T-cell (primary cell): ENCODE measurements around the gene MRPL54. TPM values are rescaled to one million over a fixed set of nuclear protein-coding genes. Genes with fewer than 3 reads are reported as not detected.

Experiments used
- ATAC-seq, 4 experiments: fragments of 200-7000 bp in 3 of 4; fragments of 150-1000 bp in 1 of 4; cut with Tn5 transposase; replicated peaks in 1 of 4; 1 replicate in 3 of 4; 2 replicates in 1 of 4; pipeline ENCODE4 v1.10.0; 2021; ENCODE audit warnings: moderate library complexity in 3 of 4, mild to moderate bottlenecking in 2 of 4, moderate number of reproducible peaks in 1 of 4
- CTCF ChIA-PET, 2 donors: fragments of 300-600 bp; sonication (Branson Sonifier 250); formaldehyde crosslinking; loops; one replicate each; lab custom pipeline; 2022; ENCODE audit warnings: antibody characterized with exemption in 2 of 2; lab: Charles Lee
- POLR2A ChIA-PET, 2 donors: fragments of 300-600 bp; sonication (Branson Sonifier 250); formaldehyde crosslinking; loops; one replicate each; lab custom pipeline; 2022; ENCODE audit warnings: antibody characterized with exemption in 2 of 2; lab: Charles Lee
- DNase-seq, 35 experiments: peaks; one replicate each; pipeline versions ENCODE4 v3.0.0 to v3.0.0-alpha.2; 2013 to 2023
- H3K27ac ChIP-seq: one replicate; pipeline ENCODE4 v1.5.1; 2013; ENCODE audit warnings: low read length
- H3K27me3 ChIP-seq, 2 experiments: replicated peaks in 1 of 2; 1 replicate in 1 of 2; 2 replicates in 1 of 2; pipeline versions ENCODE4 v1.6.1 to v1.7.0; 2013; ENCODE audit warnings: low read length in 1 of 2, mixed read lengths in 1 of 2; ENCODE audit not compliant: control insufficient read depth in 2 of 2, insufficient read depth in 2 of 2; ENCODE audit errors: extremely low read depth in 1 of 2
- H3K36me3 ChIP-seq, 2 donors: 1 replicate in 1 of 2; 2 replicates in 1 of 2; pipeline versions ENCODE4 v1.6.1 to v1.7.0; 2013; ENCODE audit warnings: low read length in 1 of 2; ENCODE audit not compliant: control insufficient read depth in 2 of 2, insufficient read depth in 1 of 2; ENCODE audit errors: extremely low read depth in 1 of 2
- H3K4me1 ChIP-seq, 2 experiments: 1 replicate in 1 of 2; 2 replicates in 1 of 2; pipeline versions ENCODE4 v1.6.1 to v1.7.0; 2013; ENCODE audit warnings: low read length in 2 of 2, mixed read lengths in 1 of 2; ENCODE audit not compliant: insufficient read depth in 2 of 2, control insufficient read depth in 1 of 2; ENCODE audit errors: extremely low read depth in 1 of 2
- H3K4me3 ChIP-seq, 2 donors: 1 replicate in 1 of 2; 2 replicates in 1 of 2; pipeline versions ENCODE4 v1.5.1 to v1.7.0; 2013; ENCODE audit warnings: mild to moderate bottlenecking in 2 of 2, low read length in 1 of 2, moderate library complexity in 1 of 2; ENCODE audit not compliant: control insufficient read depth in 1 of 2; ENCODE audit errors: extremely low read depth in 1 of 2
- H3K9me3 ChIP-seq: 2 replicates; pipeline ENCODE4 v1.7.0; 2013
- H3K27ac Mint-ChIP-seq, 2 donors: one replicate each; pipeline ENCODE4 v1.8.0; 2020 to 2021; ENCODE audit warnings: mild to moderate bottlenecking in 2 of 2, mixed read lengths in 2 of 2
- H3K27me3 Mint-ChIP-seq, 2 donors: one replicate each; pipeline ENCODE4 v1.8.0; 2021 to 2022; ENCODE audit warnings: mixed read lengths in 2 of 2
- H3K36me3 Mint-ChIP-seq: one replicate; pipeline ENCODE4 v1.8.0; 2021; ENCODE audit warnings: mixed read lengths
- H3K4me1 Mint-ChIP-seq, 3 donors: one replicate each; pipeline ENCODE4 v1.8.0; 2020 to 2022; ENCODE audit warnings: mixed read lengths in 3 of 3, mild to moderate bottlenecking in 1 of 3
- H3K4me3 Mint-ChIP-seq, 3 donors: one replicate each; pipeline ENCODE4 v1.8.0; 2020 to 2022; ENCODE audit warnings: mild to moderate bottlenecking in 3 of 3, mixed read lengths in 3 of 3, moderate library complexity in 3 of 3
- H3K9me3 Mint-ChIP-seq, 3 donors: one replicate each; pipeline ENCODE4 v1.8.0; 2020 to 2022; ENCODE audit warnings: mixed read lengths in 3 of 3
- WGBS: methylation state at CpG from one replicate; pipeline ENCODE4 v1.1.5; 2013; ENCODE audit warnings: missing lambda C conversion rate; ENCODE audit not compliant: insufficient coverage; 5-methylcytosine and 5-hydroxymethylcytosine counted together
- total RNA-seq, 35 experiments: library from RNA in 6 of 35; stranded (reverse) in 6 of 35; fragments of 120-200 nt in 1 of 35; gene quantifications; one replicate each; pipeline versions ENCODE4 v1.2.1 to v1.2.4 and lab custom pipeline; 2013 to 2026

The MRPL54 gene
- total RNA-seq, 5 donors from 2014 or later (not counting 1 experiment from before 2014, with no cell fraction given), result 46.9 to 77.8 (median 52.2) TPM

DNA sequence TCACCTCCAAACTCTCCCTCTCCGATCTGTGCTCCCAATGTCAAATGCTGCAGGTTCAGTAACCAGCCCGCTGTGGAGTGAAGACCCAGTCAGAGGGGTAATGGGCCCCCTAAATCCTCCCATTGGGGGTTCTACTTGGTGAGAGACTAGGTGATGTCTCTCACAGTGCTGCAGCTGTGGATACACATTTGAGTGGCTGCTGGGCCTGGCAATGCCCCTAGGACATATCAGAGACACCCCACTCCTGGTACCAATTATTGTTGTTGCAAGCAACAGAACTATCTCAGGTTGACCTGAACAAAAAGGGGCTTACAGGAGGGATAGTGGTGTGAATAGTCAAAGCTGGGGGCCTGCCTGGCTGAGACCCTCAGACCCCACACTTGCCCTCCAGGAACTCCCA lies 19.1 kb downstream of the MRPL54 start:
- ChIA-PET CTCF (no interaction called here), POLR2A (interaction anchor here in 1 of 2 donors (0.6 kb wide), 1 partner anchor 1755 kb away, joined by 4 read pairs; no protein-coding TSS in a partner anchor)
- WGBS, result no CpG with 5 or more reads among the region's 2 CpGs
- H3K4me3 ChIP-seq, result no peak overlapping the region
- no peak overlapping the region for H3K27ac ChIP-seq
- Mint-ChIP-seq H3K27ac (no peak overlapping the region), H3K9me3 (peaks cover 6 to 17% (median 16%) of the 10 kb centered on the region in 3 donors), H3K27me3 (no peaks in the 10 kb centered on the region), H3K36me3 (peaks cover 17% of the 10 kb centered on the region), H3K4me1 (peaks cover 6 to 23% (median 15%) of the 10 kb centered on the region in 3 donors), H3K4me3 (no peak overlapping the region)
- DNase-seq (no peak), ATAC-seq (no peak)
- peaks cover 8 to 16% of the 10 kb centered on the region in 2 donors for H3K36me3 ChIP-seq
- peaks cover 3 to 27% of the 10 kb centered on the region in 2 experiments for H3K4me1 ChIP-seq
- H3K9me3 ChIP-seq, result peaks cover 3% of the 10 kb centered on the region
- H3K27me3 ChIP-seq, result peaks cover 0 to 6% of the 10 kb centered on the region in 2 experiments

DNA sequence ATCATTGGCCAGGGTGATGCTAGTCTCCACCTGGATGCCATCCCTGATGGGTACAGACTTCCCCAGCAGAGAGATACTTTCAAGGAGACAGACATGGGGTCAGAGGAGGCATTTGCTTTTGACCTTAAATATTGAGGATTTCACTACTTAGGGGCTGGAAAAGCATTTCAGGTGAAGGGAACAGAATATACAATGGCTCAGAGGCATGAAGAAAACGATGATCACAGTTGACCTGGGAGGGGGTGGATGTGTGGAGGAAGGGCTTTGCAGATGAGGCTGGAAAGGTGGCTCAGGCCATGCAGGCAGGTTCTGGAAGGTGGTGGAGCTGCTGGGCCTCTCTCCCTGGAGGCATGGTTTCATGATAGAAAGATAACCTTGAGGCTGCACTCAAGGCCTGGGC lies 19.8 kb downstream of the MRPL54 start:
- H3K9me3 Mint-ChIP-seq, result peaks cover 6 to 17% (median 16%) of the 10 kb centered on the region in 3 donors
- Histone ChIP-seq H3K4me3 (no peak overlapping the region), H3K9me3 (peaks cover 3% of the 10 kb centered on the region), H3K27me3 (peaks cover 0 to 6% of the 10 kb centered on the region in 2 experiments), H3K4me1 (peaks cover 6 to 32% of the 10 kb centered on the region in 2 experiments), H3K27ac (no peak overlapping the region), H3K36me3 (peaks cover 8 to 16% of the 10 kb centered on the region in 2 donors)
- H3K4me3 Mint-ChIP-seq, result peak overlapping the region in 1 of 3 donors; percentile 32
- DNase-seq (no peak), ATAC-seq (no peak)
- peaks cover 17% of the 10 kb centered on the region for H3K36me3 Mint-ChIP-seq
- no peaks in the 10 kb centered on the region for H3K27me3 Mint-ChIP-seq
- ChIA-PET CTCF (no interaction called here), POLR2A (interaction anchor here in 1 of 2 donors (0.6 kb wide), 1 partner anchor 1754 kb away, joined by 4 read pairs; no protein-coding TSS in a partner anchor)
- WGBS, result 94% methylated on average over 1 of the region's 1 CpG
- H3K4me1 Mint-ChIP-seq, result peaks cover 6 to 28% (median 17%) of the 10 kb centered on the region in 3 donors
- H3K27ac Mint-ChIP-seq, result peak overlapping the region; percentile 23 to 48

DNA sequence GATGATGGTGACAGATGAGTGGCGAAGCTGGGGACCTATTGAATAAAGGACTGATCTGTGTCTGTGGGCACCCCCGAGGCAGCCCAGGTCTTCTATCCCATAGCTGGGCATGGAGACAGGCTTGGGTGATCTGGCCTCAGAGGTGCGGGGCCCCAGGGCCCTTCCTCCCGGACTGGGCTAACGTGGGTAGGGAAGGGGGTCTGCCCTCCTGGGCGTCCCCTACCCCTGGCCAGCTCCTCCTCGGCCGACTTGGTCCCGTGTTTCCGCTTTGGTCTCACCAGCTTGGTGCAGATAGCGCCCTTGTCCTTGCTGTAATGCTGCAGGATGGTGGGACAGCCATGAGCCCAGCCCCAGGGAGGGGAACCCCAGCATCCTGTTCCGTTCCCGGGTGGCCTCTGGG lies 20.4 kb downstream of the MRPL54 start:
- CTCF ChIA-PET, result interaction anchor here in 1 of 2 donors (1.1 kb wide), 1 partner anchor 39 kb away, joined by 3 read pairs; no protein-coding TSS in a partner anchor
- H3K36me3 Mint-ChIP-seq, result peaks cover 17% of the 10 kb centered on the region
- Histone ChIP-seq H3K4me1 (peaks cover 6 to 32% of the 10 kb centered on the region in 2 experiments), H3K27me3 (peaks cover 0 to 6% of the 10 kb centered on the region in 2 experiments), H3K9me3 (peaks cover 3% of the 10 kb centered on the region), H3K4me3 (no peak overlapping the region), H3K27ac (no peak overlapping the region), H3K36me3 (peaks cover 8 to 16% of the 10 kb centered on the region in 2 donors)
- H3K4me3 Mint-ChIP-seq, result no peak overlapping the region
- DNase-seq (no peak), ATAC-seq (no peak)
- no peak overlapping the region for H3K27ac Mint-ChIP-seq
- 85% methylated on average over 8 of the region's 13 CpGs for WGBS
- POLR2A ChIA-PET, result no interaction called here
- peaks cover 6 to 30% (median 17%) of the 10 kb centered on the region in 3 donors for H3K4me1 Mint-ChIP-seq
- H3K9me3 Mint-ChIP-seq, result peaks cover 6 to 17% (median 16%) of the 10 kb centered on the region in 3 donors
- H3K27me3 Mint-ChIP-seq, result no peaks in the 10 kb centered on the region

DNA sequence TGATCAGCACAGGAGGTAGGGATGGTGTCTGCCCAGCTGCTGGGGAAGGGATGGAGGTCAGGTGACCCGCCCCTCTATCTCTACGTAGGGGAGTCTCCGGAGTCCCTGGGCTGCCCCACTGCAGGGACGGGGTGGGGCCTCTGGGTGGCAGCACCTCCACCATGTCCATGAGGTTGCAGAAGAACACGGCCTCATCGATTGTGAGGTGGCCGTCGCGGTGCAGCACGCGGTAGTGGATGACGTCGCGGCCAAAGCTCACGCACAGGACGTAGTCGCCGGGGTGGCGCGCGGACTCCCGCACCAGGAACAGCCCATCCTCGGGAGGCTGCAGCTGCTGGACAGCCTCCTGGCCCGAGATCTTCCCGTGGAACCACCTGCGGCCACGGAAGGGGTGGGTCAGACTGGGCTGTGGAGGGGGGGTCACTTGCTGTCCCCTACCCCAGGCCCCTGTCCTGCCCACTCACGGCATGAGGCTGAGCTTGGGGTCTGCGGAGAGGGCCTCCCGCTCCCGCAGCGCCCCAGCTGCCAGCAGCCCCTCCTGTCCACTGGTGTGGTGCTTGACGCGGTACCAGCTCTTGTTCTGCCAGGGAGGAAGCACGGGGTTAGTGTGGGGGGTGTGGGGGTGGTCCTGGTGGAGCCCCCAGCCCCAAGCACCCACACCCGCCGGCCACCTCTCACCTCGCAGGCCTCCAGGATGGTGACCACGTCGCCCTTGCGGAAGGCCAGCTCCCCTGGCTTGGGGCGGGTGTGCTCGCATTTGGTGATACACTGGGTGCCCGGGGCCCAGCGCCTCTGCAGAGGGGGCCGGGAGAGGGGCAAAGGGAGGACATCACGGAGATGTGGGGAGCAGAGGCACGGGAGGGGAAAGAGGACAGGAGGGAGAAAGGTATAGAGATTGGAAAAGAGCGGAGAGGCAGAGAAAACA lies 21.4 kb downstream of the MRPL54 start:
- ATAC-seq, result peak in 1 of 4 experiments; percentile 55
- peaks cover 8 to 16% of the 10 kb centered on the region in 2 donors for H3K36me3 ChIP-seq
- Mint-ChIP-seq H3K9me3 (peaks cover 6 to 17% (median 16%) of the 10 kb centered on the region in 3 donors), H3K4me3 (peak overlapping the region; percentile 63 to 80 (median 79)), H3K27ac (peak overlapping the region in 1 of 2 donors; percentile 28), H3K36me3 (peaks cover 17% of the 10 kb centered on the region), H3K27me3 (no peaks in the 10 kb centered on the region), H3K4me1 (peaks cover 6 to 31% (median 18%) of the 10 kb centered on the region in 3 donors)
- H3K4me1 ChIP-seq, result peaks cover 6 to 40% of the 10 kb centered on the region in 2 experiments
- peaks cover 0 to 6% of the 10 kb centered on the region in 2 experiments for H3K27me3 ChIP-seq
- DNase-seq, result peak in 25 of 35 experiments; percentile 21 to 62 (median 44)
- H3K9me3 ChIP-seq, result peaks cover 3% of the 10 kb centered on the region
- WGBS, result 90% methylated on average over 28 of the region's 49 CpGs
- ChIA-PET POLR2A (no interaction called here), CTCF (interaction anchor here in 1 of 2 donors (1.1 kb wide), 1 partner anchor 38 kb away, joined by 3 read pairs; no protein-coding TSS in a partner anchor)
- H3K4me3 ChIP-seq, result no peak overlapping the region
- no peak overlapping the region for H3K27ac ChIP-seq

DNA sequence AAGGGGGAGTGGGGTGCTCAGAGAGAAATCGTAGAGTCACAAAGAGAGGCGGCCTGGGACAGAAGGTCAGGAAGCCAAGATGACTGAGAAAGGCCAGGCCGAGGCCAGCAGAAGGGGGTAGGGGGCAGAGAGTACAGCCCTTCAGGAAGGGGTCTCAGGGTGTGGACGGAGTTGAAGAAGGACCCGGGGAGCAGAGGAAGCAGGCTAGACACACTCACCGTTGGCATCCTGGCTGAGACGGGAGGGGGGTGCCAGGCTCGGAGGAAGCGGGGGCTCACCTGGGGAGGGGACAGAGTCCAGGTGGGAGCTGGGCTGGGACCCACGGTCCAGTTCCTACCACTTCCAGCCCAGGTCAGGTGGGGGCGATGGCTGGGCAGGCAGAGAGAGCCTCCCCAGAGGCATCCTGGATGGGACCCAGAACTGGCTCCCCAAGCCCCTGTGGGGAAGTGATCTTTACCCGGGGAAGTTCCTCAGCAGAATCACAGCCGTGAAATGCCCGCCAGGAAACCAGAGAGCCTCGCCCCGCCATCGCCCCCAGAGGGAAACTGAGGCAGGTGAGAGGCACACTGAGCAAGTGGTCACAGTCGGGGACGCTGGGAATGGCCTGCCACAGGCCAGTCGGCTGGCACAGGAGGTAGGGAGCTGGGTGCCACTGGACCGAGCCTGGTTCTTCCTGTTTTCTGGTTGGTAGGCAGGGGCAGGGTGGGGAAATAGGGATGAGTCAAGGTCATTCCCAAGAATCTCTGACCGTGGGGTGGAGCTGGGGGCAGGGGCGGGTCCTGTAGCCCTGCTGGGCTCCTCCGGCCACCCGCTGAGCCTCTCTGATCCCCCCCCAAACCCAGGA lies 22.3 kb downstream of the MRPL54 start:
- Mint-ChIP-seq H3K9me3 (peaks cover 6 to 17% (median 16%) of the 10 kb centered on the region in 3 donors), H3K4me3 (peak overlapping the region; percentile 71 to 80 (median 79)), H3K27ac (peak overlapping the region in 1 of 2 donors; percentile 68), H3K27me3 (no peaks in the 10 kb centered on the region), H3K4me1 (peaks cover 6 to 36% (median 23%) of the 10 kb centered on the region in 3 donors), H3K36me3 (peaks cover 17% of the 10 kb centered on the region)
- CTCF ChIA-PET, result no interaction called here
- Histone ChIP-seq H3K36me3 (peaks cover 8 to 16% of the 10 kb centered on the region in 2 donors), H3K27ac (peak overlapping the region; percentile 26), H3K4me1 (peaks cover 6 to 49% of the 10 kb centered on the region in 2 experiments), H3K27me3 (peaks cover 0 to 6% of the 10 kb centered on the region in 2 experiments), H3K4me3 (peak overlapping the region; percentile 53 to 83), H3K9me3 (peaks cover 3% of the 10 kb centered on the region)
- DNase-seq, result no peak
- POLR2A ChIA-PET, result no interaction called here
- no peak for ATAC-seq
- WGBS, result 40% methylated on average over 20 of the region's 25 CpGs
